Parietal lobe (tissue), 2 donors: ENCODE data around the gene TRPM3. TPM values are rescaled to one million over a fixed set of nuclear protein-coding genes. Genes with fewer than 3 reads are reported as not detected.

ENCODE experiments used
- small RNA-seq: library from RNA; depleted of rRNA; stranded (forward); fragments of <200 nt; gene quantifications from one replicate; pipeline ENCODE3, GENCODE V24; 2014; ENCODE audit warnings: low replicate concordance
- total RNA-seq: library from RNA; depleted of rRNA; stranded (reverse); fragments of >200 nt; gene quantifications from one replicate; pipeline ENCODE4 v1.2.3, GENCODE V29; 2014

Gene TRPM3
- 42.3 TPM for total RNA-seq

GRCh38 chr9:71121275-71122021 is at the start of gene TRPM3:
Gene TRPM3 (minus strand): TSS chr9:71121621. CDS start chr9:71121354, 267 bp downstream.

Small RNAs within 50 kb of the gene (small RNA-seq; reads per million reads assigned to genes)
- gene MIR204 (937 reads per million, percentile 98 among the genes with 10 or more reads in this experiment), gene RN7SL726P (not detected)
